NB4 (cell line): ENCODE data around the gene PNP.

Source experiments
- DNase-seq: peaks from one replicate; pipeline ENCODE4 v3.0.0; 2010; ENCODE audit warnings: low read depth
- H3K4me3 ChIP-seq: one replicate; pipeline ENCODE4 v1.5.1; 2011; ENCODE audit warnings: mild to moderate bottlenecking, low read depth, low read length, moderate library complexity
- MYC ChIP-seq: IDR thresholded peaks from 2 replicates; pipeline ENCODE4 v1.6.1; 2011; ENCODE audit warnings: low read depth, low read length
- POLR2A ChIP-seq: IDR thresholded peaks from 2 replicates; pipeline ENCODE4 v1.6.1; 2011; ENCODE audit warnings: mild to moderate bottlenecking; ENCODE audit not compliant: insufficient read length; ENCODE audit errors: extremely low read depth
- TF ChIP-seq, protein P1 (sequence below): IDR thresholded peaks from one replicate; pipeline ENCODE4 v1.5.1; 2012; ENCODE audit warnings: low read depth, low read length
- TF ChIP-seq, protein P2 (sequence below): IDR thresholded peaks from 2 replicates; pipeline ENCODE4 v1.6.1; 2011; ENCODE audit warnings: low read depth, low read length

PNP gene

DNA sequence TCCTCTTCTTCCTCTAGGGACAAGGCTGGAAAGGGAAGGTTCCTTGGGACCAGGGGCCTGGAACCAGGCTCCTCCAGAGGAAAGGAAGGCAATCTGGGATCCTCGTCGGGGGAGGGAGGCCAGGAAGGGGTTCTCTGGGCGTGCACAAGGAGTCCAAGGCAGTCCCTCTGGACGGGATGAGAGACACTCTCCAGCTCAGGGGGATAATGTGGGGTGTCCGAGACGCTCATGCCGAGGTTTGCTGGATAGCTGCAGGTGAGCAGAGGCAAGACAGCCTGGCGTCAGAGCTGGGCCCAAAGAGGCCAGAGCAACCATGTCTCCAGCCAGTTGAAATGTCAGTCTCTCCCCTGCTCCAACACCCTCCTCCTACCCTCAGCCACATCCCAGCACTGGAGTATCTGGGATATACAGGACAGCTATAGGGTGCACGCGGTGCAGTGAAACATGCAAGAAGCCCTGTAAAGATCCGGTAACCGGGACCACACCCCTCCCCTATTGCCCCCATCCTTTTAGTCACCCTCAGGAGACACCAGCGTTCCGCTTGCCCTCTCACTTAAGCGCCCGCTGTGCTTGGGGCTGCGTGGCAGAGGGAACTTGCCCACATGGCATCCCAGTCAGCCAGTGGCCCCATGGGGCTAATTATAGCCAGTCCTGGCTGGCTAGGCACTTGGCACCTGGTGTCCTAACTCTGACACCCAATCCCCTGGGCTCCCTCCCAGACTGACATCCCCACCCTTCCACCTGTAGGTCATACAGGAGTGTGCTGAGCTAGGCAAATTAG is 33.4 kb upstream of the PNP start, which contains the start of gene KLHL33:
Gene KLHL33, minus strand, starts transcription at position 585 of the 781 bp plus-strand sequence. Its CDS starts 355 bp downstream, at position 230.
- H3K4me3 ChIP-seq = no peak within 1 kb of the TSS
- DNase-seq = no peak
- no peak for TF ChIP-seq MYC
- TF ChIP-seq, protein P1, sequence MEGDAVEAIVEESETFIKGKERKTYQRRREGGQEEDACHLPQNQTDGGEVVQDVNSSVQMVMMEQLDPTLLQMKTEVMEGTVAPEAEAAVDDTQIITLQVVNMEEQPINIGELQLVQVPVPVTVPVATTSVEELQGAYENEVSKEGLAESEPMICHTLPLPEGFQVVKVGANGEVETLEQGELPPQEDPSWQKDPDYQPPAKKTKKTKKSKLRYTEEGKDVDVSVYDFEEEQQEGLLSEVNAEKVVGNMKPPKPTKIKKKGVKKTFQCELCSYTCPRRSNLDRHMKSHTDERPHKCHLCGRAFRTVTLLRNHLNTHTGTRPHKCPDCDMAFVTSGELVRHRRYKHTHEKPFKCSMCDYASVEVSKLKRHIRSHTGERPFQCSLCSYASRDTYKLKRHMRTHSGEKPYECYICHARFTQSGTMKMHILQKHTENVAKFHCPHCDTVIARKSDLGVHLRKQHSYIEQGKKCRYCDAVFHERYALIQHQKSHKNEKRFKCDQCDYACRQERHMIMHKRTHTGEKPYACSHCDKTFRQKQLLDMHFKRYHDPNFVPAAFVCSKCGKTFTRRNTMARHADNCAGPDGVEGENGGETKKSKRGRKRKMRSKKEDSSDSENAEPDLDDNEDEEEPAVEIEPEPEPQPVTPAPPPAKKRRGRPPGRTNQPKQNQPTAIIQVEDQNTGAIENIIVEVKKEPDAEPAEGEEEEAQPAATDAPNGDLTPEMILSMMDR = no peak
- TF ChIP-seq, protein P2, sequence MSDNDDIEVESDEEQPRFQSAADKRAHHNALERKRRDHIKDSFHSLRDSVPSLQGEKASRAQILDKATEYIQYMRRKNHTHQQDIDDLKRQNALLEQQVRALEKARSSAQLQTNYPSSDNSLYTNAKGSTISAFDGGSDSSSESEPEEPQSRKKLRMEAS = no peak
- TF ChIP-seq POLR2A = no peak

DNA sequence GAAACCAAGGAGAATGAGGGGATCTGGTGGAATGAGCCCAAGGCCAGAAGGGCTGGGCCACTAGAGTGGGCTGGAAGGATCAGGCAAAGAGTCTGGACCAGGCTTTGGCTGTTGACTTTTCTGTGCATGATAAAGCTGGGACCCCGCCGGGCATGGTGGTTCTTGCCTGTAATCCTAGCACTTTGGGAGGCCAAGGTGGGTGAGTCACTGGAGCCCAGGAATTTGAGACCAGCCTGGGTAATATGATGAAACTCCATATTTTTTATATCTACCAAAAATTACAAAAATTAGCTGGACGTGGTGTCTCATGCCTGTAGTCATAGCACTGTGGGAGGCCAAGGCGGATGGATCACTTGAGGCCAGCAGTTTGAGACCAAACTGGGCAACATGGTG is 32.8 kb upstream of the PNP start:
- H3K4me3 ChIP-seq = no peak overlapping the region
- TF ChIP-seq POLR2A (no peak), MYC (no peak)
- TF ChIP-seq, protein P1 = no peak
- TF ChIP-seq, protein P2 = no peak
- no peak for DNase-seq

DNA sequence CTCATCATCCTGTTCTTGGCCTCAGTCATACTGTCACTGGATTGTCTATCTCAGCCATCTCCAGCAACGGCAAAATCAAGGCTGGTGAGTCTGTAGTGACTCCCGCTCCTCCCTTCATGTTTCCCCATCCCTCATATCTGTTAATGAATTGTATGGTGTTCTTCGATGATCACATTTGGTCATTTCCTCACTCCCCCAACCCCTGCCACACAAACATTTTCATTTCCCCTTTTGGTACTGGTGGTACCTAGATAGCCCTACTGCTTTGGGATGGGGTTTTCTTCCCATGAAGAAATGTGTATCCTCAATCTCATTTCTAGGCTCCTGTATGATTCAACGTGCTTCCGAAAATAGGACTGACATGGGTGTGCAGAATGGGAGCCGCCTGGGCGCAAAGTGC is 30.5 kb upstream of the PNP start:
- peak; percentile 44 for DNase-seq
- no peak overlapping the region for H3K4me3 ChIP-seq
- no peak for TF ChIP-seq POLR2A
- no peak for TF ChIP-seq MYC
- TF ChIP-seq, protein P2 = no peak
- TF ChIP-seq, protein P1 = no peak

DNA sequence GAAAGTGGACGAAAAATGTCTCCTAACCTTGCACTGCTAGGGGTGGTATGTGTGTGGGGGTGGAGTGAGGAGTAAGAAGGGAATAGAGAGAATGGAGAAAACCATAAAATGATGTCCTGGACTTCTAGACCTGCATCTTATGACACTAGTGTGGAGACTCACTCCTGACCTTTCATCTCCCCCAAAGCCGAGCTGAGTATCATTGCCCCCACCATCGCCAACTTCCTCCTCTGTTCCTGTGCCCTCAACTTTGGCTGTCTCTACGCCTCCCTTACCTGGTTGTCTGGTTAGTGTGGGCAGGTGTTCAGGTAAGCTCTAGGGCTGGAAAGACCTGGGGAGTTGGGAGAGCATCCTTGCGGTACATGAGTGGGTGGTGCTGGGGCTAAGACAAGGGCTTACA is 28.7 kb upstream of the PNP start:
- no peak overlapping the region for H3K4me3 ChIP-seq
- TF ChIP-seq, protein P1 = no peak
- TF ChIP-seq POLR2A (no peak), MYC (no peak)
- TF ChIP-seq, protein P2 = no peak
- no peak for DNase-seq

DNA sequence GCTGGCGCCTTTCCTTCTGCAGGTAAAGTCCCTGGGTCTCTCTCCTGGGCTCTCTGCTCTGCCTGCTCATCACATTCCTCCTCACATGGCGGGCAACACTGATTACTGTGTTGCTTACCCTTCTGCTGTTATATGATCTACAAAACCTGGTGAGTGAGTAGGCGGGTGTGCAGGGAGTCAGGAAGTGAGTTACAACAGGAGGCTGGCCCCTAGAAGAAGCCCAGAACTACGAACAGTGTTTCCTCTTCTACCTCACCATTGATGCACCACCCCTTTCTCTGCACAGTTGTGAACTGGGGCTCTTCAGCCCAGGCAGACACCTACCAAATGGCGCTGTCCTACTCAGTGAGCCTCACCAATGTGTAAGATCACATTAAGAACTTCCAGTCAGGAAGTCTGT is 28.3 kb upstream of the PNP start:
- TF ChIP-seq, protein P2 = no peak
- no peak for TF ChIP-seq MYC
- no peak for TF ChIP-seq POLR2A
- TF ChIP-seq, protein P1 = no peak
- peak; percentile 39 for DNase-seq
- no peak overlapping the region for H3K4me3 ChIP-seq
